GOT3 (cell line): ENCODE data around the gene PYGM.

Experiments used
- DNase-seq: peaks from one replicate; lab custom pipeline; 2025; ENCODE audit warnings: mixed read lengths; lab: John Stamatoyannopoulos, UW

PYGM gene

DNA sequence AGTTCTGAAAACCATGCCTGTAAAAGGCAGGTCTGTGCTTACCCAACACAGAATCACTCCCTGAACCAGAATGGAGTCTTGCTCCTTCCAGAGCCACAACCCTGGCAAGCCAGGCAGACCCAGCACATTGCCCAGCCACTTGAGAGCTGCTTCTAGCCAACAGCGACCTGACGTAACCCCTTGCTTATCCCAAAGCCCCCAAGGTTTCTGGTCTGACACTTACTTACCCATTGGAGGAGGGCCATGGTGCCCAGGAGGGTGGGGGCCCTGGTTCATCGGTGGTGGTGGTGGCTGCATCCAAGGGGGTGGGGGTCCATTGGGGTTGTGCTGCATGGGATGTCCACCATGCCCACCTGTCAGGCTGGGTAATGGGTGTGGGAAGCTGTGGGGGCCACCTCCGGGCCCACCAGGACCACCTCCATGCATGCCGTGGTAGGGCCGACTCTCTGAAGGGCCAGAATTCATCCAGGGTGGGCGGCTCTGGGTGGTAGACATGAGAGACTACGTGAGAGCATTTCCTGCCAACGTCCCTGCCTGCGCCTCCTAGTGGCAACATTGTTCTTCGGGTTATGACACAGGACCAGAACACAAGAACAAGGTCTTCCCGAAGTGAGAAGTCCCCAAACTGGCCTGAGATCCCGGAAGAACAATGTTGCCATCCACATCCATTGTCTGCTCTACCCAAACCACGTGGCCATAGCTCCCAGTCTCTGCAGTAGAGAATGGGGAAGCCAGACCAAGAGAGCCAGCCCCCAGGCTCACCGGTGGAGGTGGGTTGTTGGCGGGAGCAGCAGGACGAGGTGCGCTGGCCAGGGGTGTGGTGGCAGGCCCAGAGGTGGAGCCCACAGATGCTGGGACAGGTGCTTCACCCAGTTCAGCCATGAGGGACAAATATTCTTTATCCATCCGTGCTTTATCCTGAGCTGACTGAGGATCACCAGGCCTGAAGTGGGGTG lies 7.8 kb upstream of the PYGM start:
- DNase-seq: no peak

DNA sequence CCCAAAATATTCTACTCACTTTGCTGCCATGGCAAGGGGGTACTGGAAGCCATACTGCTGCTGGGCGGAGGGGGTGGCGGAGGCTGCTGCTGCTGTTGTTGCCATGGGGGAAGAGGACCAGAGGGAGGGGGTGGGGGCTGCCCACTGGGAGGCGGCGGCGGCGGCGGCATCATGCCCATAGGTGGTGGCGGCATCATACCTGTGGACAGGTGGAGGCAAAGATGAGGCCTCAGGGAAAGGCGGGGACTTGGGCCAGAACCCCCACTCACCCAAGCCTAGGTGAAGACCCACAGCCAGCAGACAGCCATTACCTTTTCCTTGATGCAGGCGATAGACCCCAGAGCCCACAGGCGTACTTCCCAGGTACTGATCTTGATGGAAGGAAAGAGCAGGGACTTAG lies 7.1 kb upstream of the PYGM start:
- no peak for DNase-seq

DNA sequence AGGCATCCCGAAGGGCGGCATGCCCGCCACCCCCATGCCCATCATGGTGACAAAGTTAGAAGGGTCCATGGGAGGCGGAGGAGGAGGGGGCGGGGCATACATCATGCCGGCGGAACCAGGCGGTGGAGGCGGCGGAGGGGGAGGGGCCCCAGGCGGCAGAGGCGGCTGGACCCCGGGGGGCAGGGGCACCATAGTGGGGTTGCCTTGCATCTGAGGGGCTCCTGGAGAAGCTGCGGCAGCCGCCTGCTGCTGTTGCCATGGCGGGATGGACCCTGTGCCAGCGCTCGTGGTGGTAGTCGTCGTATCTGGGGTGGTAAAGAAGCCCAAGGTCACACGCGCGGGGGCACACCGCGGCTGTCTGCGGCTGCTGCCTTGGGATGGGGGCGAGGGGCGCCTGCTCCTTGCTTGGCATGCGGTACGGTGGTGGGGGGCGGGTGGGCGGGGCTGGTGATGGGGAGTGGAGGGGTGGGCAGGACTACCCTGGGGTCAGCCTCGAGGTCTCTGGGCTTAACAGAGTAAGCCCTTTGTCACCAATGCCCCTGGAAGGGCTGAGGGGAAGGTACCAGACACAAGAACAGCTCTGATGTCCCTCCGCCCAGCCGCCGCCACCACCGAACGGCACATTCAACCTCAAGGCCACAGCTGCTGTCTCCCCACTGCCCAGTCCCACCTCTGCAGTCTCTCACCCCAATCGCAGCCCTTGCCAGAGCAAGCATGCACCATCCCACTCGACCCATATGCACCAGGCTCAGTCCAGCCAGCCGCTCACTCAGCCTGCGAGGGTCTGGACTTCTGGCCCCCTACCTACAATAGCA lies 6.3 kb upstream of the PYGM start:
- DNase-seq: no peak

DNA sequence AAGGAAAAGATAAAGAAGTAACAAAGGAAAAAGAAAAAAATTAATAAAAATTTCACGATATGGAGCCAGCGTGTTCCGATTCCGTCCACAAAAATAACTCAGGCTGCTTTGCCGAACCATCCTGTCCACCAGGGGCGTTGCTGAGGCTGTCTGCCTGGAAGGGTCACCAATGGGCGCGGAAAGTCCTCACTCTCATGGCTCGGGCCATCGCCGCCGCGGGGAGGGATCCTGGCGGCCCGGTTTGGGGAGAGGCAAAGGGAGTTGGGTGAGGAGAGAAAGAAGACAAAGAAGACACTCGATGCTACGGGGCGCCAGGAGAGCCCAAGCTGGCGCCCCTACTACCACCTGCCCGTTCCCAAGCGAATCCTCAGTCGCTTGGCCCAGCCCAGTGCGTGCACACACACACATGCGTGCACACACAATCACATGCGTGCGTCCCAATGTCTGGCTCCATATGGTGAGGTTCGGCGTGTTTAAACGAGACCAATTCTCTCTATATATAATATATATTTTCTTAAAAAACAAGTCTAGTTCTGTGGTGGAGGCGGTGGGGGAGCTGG lies 5.6 kb upstream of the PYGM start:
- no peak for DNase-seq

DNA sequence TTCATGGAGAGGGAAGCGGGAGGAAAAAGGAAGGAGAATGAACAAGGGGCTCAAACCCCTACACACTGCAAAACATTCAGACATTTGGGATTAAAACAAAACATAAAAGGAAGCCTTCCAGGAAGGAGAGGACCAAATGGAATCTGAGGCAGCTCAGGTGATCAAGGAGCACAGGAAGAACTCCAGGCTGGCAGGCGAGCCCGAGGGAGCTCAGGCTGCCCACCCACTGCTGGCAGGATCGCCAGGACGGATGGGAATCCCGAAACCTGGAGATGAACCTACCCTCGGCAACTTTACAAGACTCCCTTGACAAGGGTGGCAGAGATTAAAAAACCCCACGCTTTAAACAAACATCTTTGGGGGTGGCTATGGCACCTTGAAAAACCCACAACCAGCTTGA lies 5.0 kb upstream of the PYGM start:
- no peak for DNase-seq

DNA sequence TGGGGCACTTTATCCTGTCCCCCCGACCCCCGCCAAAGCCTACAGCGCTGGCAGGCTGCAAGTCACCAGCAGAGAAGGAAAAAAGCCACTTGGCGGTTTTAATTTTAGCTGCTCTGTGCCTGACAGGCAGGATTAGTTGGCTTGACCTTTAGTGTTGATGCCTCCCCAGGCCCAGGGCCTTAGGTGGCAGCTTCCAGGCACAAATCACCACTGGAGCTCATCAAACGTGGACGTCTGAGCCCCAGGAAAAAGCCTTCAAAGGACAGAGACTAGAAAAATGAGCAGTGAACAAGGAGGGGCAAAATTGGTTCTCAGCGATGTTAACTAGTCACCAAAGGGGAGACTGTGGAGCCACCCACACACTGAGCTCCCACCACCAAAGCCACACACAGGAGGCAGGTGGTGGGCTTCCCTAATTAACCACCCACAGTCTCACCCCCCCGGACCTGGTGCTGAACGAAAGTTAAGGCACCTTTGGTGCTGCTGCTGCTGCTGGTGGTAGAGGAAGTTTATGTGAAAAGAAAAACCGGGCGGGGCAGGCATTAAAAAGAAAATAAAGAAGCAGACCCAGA lies 4.4 kb upstream of the PYGM start:
- no peak for DNase-seq

DNA sequence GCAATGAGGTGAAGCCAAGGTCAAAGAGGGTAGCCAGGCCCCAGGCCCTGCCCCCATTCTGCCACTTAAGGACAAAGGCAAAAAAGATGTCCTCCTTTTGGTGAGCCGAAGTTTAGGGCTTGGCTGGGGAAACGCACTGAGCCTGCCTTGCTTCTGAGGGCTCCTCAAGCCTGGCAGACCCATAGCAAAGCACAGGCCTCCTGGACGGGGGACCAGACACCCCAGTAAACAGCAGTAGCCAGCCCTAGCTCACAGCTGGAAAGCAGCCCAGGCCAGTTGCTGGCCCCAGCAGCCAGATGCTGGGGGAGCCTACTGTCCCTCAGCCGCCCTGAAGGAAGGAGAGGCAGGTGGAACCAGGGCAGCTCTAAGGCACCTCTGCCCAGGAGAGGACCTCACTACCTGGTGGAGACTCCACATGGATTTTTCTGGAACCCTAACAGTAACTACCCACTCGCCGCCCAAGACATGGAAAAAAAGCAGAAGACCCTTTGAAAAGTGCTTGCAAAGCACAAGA lies 3.8 kb upstream of the PYGM start:
- DNase-seq: no peak

DNA sequence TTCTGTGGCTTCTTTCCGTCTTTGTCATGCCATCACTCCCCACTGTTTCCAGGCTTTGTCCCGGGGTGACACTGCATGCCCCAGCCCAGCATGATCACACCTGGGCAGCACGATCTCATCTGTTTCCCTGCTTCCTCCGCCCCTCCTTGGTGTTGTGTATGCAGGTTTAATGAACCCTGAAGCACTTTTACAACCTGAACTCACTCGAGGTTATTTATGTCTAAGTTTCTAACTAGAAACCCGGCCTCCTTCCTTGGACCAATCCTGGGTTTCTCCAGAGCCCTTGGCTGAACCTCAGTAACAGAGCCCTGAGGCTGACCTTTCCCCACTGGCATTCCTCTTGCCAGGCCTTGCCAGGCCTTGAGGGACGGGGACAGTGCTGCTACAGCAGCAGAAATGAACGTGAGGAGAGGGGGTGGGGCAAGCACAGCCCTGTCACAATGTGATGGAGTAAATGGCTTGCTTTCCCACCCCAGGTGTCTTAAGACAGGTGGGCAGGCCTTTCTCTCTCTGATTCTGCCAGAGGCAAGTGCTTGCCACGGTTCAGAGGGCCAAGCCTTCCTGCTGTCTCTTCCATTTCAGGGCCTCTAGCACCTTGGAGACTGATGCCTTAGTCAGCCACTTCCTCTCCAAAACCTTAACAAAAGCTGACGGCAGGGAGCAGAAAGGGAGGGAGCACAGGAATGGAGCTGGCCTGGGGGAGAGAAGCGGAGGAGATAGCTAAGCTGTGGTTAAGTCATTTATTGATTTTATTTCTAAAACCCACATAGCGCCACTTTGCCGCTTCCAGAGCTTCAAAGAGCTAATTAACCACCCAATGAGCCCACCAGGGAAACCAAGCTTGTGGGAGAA lies 3.1 kb upstream of the PYGM start:
- no peak for DNase-seq

DNA sequence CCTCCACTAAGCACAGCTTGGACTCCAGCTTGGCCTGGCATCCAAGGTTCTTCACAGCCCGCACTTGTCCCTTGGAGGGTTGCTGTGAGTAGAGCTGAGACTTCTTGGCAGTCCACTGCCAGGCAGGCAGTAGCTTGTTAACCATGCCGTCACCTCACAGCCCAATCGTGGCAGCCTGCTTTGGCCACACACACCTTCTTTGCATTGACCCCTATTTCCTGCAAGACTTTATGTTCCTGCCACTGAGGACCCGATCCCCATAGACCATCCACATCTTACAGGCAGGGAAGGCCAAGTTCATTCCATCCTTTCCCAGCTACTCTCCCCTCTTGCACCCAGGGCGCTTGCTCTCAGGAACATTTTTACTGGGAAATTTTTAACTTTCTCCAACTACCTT lies 2.5 kb upstream of the PYGM start:
- no peak for DNase-seq

DNA sequence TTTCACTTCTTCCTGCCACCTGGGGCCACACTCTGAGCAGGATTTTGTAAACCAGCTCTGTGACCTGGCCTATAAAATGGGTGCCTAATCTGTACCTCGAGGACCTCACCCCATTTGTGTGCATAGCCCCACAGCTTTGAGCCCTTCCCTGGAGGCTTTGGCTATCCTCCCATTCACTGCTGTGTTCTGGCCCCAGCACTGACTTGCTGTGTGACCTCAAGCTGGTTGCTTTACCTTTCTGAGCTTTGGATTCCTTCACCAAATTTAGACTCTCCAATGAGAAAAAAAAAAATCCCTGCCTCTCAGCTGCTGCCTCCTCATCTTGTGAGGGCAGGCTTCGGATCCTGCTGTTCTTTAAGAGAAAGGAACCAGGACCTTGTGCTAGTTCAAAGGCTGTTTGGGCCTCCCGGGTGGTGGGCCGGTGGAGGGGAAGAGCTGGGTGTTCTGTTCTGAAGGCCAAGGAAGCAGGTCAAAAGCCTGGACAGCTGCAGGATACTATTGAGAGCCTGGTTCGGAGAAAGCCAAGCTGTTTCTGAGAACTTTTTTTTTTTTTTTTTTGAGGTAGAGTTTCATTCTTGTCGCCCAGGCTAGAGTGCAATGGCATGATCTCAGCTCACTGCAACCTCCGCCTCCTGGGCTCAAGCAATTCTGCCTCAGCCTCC lies 1.1 kb upstream of the PYGM start:
- no peak for DNase-seq

DNA sequence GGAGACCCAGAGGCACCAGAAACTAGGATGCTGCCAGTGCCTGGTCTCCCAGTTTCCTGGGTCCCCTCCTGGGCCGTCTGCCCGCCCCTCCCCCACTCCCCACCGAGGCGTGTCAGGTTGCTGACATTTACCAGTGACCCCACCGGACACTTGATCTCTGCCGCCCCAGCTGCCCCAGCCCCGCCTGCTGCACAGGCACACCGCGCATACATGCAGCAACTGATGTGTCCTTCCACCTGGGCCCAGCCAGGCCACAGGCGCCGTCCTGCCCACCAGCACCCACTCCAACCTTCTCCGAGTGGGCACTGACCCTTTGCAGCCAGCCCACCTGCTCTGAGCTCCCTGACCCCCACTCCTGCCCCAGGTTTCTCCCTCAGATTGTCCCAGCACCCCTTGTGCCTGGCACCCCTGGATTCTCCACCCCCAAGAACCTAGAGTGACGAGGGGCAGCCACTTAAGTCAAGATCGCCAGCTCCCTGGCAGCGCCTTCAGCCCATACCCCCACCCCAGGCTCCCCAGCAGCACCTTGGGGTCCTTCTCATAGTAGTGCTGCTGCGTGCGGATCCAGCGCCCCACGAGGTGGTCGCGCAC lies 548 bp downstream of the PYGM start:
- no peak for DNase-seq

DNA sequence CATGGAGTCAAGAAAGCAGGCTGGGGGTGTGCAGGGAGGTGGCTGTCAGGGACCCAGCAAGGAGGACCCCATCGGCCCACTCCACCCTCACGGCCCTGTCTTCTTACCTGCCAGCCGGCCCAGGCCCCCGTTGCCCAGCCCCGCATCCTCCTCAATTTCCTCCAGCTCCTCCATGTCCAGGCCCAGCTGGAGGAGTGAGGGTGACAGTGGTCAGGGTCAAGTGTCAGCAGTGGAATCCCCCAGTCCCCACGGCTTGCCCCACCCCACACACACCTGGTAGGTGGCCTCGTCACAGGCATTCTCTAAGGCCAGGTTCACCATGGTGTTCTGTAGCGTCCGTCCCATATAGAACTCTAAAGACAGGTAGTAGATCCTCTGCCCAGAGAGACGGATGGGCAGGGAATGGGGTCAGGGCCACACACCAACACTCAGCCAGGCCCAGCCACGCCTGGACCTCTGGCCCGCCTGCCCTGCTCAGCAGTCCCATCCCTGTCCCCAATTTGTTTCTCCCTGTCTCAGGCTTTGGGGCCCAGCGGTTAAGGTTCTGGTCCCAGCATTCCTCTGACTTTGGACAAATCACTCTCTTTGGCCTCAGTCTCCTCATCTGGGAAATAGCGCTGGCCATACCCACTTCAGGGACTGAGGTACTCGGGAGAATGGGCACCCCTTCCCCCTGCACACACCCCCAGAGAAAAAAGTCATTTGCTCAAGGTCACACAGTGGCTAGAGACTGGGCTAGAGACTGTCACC lies 1.3 kb downstream of the PYGM start:
- DNase-seq: no peak

DNA sequence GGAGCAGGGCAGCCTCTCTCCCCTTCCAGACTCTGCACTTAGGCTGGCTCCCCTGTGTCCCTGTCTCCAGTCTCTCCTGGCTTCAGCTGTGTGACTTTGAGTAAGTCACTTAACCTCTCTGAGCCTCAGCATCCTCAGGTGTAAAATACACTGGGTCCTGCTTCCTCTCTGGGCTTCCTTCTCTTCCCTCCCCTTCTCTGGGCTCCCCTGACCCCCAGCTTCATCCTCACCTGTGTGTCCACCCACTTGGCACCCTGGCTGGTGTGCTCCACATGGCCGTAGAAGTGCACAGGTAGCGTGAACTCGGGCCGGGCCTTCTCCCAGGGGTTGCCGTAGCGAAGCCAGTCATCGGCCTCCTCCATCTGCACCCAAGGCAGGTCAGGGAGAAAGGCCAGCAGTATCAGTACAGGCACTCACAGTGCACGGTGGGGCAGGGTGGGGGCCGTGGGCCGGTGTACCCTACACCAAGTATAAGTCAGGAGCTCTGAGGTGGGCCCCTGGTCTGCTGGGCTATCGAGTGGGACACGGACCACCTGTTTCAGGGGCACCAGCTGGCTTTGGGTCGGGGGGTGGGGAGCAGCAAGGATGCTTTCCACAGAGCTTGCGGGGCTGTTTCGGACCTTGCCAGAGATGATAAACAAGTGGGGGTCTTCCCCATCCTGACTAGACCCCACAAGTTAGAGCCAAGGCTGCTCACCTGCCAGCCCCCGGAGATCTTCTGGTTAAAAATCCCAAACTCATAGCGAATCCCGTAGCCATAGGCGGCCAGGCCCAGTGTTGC lies 2.0 kb downstream of the PYGM start:
- DNase-seq: no peak

DNA sequence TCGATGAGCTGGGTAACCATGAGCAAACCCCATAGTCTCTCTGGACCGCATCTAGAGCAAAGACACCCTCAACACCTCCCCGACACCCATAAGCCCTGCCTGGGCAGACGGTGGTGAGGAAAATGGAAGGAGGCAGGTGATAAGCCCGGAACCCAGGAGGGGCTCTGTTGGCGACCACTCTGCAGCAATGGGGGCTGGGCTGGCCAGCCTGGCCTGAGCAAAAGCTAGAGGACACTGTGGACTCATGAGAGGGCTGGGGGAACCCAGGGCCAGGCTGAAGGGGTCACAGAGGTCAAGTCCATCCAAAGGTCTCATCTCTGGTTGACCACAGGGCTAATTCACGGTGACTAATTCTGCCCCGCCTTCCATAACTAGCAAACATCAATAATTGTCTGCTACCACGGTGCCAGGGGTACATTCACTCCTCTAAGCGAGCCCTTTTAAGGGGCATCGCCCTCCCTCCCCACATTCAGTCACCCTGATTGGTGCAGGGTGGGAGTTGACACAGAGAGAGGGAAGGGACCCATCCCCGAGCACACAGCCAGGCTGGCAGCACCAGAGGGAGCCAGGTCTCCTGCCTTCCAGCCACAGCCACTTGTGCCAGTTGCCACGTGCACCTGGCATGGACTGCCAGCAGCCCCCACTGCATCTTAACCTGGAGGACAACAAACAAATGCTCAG lies 4.0 kb downstream of the PYGM start:
- no peak for DNase-seq

DNA sequence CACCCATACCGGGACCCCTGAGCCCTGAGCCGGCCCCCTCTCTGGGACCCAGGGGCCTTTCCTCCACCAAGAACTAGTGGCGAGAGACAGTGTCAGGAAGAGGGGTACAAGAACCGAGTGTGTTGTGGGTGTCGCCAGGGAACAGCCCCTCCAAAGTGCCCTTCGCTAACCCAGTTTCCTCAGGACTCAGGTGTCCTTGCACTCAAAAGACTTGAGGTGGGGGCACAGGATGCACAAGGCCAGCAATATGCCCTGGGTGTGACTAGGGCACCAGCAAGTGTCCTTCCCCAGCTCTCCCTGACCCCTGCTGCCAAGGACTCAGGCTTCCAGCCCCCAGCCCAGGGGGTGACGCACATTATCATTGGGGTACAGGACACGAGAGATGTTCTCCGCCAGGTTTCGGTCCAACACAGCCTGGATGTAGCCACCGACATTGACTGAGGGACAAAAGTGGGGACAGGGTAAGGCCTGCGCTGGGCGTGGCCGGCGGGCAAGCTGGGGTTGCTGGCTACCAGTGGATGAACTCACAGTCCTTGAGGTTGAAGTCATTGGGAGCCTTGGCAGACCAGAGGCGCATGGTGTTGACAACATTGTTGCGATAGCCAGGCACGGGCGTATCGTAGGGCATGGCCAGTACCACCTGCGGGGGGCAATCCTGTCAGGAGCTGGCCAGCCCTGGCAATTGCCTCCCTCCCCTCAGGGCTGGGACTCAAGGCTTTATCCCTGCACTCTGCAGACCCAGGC lies 4.7 kb downstream of the PYGM start:
- no peak for DNase-seq

DNA sequence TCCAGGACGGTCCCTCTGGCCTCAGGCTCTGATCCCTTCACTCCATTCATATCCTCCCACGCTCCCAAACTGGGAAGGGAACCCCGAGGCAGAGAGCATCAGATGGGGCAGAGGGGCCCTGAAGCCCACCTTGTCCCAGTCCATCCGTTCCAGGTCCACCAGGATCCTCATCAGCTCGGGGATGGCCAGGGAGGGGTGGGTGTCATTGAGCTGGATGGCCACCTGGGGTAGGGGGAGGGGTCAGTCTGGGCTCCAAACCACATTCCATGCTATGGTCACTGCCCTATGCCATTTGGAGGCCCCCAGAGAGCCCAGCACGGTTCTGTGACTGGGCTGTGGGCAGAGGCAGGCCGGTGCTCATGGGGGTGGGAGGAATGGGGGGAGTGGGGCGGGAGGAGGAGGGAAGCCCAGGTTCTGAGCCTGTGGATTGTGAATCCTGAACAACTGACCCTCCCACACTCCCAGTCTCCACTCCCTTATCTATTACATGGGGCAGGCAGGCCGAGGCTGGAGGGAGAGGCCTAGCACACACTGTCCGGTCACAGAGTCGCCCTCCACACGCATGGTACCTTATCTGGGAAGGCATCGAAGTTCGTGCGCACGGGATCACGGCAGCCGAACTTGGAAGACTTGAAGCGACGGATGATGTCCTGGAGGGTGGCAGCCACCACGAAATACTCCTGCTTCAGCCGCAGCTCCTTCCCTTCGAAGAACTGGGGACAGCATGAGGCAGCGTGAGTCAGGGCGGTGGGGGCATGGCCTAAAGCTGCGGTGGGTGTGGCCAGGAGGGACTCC lies 5.5 kb downstream of the PYGM start:
- no peak for DNase-seq
